Measurements from ENCODE around the gene SGMS1. TPM values are rescaled to one million over a fixed set of nuclear protein-coding genes. Genes with fewer than 3 reads are reported as not detected.

Gene SGMS1
- total RNA-seq, 2 donors from 2014 or later: 32.5 to 35.9 TPM

GRCh38 chr10:50393784-50394467 lies 229.8 kb downstream of the SGMS1 start:
- Histone ChIP-seq H3K27ac (no peak overlapping the region), H3K4me3 (no peak overlapping the region), H3K27me3 (no peaks in the 10 kb centered on the region), H3K4me1 (peaks cover 0 to 46% of the 10 kb centered on the region in 2 donors), H3K36me3 (no peaks in the 10 kb centered on the region), H3K9me3 (no peaks in the 10 kb centered on the region)
- DNase-seq (ENCODE audit: low spot score): no peak
- TF ChIP-seq, protein P1, sequence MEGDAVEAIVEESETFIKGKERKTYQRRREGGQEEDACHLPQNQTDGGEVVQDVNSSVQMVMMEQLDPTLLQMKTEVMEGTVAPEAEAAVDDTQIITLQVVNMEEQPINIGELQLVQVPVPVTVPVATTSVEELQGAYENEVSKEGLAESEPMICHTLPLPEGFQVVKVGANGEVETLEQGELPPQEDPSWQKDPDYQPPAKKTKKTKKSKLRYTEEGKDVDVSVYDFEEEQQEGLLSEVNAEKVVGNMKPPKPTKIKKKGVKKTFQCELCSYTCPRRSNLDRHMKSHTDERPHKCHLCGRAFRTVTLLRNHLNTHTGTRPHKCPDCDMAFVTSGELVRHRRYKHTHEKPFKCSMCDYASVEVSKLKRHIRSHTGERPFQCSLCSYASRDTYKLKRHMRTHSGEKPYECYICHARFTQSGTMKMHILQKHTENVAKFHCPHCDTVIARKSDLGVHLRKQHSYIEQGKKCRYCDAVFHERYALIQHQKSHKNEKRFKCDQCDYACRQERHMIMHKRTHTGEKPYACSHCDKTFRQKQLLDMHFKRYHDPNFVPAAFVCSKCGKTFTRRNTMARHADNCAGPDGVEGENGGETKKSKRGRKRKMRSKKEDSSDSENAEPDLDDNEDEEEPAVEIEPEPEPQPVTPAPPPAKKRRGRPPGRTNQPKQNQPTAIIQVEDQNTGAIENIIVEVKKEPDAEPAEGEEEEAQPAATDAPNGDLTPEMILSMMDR (IDR thresholded peaks at IDR 0.05): no peak

DNA sequence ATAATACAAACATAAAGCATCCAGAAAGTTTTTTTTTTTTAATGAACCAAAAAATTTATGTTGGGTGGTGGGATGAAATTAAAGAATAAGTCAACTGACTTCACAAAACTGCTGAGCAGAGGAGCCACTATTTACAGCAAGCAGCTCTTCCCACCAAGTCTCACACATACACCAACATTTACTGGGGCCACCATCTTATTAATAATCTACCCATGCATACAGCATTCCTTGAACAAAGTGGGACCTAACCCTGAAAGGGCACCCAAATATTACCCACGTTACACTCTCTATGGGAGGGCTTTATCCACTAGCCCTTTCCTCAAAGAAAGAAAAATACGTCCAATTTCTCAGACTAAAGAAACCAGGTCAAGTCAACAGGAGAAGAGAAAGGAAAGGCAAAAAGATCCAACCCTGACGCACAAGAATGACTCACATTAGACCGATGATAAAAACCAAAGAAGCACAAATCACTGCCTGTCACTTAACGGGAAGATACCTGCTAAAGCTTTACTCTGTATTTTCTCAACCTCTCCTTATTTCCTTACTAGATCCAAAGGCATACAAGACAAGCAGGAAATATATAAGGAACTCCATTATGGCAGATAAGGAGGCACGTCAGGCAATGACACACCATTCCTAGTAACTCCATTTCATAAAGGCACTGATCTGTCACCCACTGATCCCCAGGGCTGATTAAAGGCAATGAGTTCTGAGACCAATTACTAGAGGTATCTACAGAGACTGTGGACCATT lies 230.6 kb downstream of the SGMS1 start:
- TF ChIP-seq, protein P1 (IDR thresholded peaks at IDR 0.05): no peak
- H3K36me3 ChIP-seq: no peaks in the 10 kb centered on the region
- H3K4me3 ChIP-seq: no peak overlapping the region
- H3K27ac ChIP-seq: no peak overlapping the region
- no peaks in the 10 kb centered on the region for H3K27me3 ChIP-seq
- no peak for DNase-seq (ENCODE audit: low spot score)
- peaks cover 0 to 39% of the 10 kb centered on the region in 2 donors for H3K4me1 ChIP-seq
- no peaks in the 10 kb centered on the region for H3K9me3 ChIP-seq

GRCh38 chr10:50392426-50392825 lies 231.3 kb downstream of the SGMS1 start:
- Histone ChIP-seq H3K27me3 (no peaks in the 10 kb centered on the region), H3K9me3 (no peaks in the 10 kb centered on the region), H3K36me3 (no peaks in the 10 kb centered on the region), H3K4me1 (peaks cover 0 to 32% of the 10 kb centered on the region in 2 donors), H3K27ac (no peak overlapping the region), H3K4me3 (no peak overlapping the region)
- TF ChIP-seq, protein P1 (IDR thresholded peaks at IDR 0.05): no peak
- DNase-seq (ENCODE audit: low spot score): no peak

DNA sequence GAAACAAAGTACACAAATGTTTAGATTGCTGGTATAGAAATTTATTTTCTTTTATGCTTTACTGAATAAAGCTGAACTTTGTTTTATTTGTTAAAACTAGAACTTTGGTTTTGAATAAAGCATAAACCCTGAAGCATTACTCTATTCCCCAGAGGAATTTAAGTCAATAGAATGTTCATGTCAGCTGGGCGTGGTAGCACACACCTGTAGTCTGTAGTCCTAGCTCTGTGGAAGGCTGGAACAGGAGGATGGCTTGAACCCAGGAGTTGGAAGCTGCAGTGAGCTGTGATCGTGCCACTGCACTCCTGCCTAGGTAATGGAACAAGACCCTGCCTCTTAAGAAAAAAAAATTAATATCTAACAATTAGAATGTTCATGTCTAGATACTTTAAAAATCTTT lies 233.5 kb downstream of the SGMS1 start:
- DNase-seq (ENCODE audit: low spot score): no peak
- Histone ChIP-seq H3K27me3 (no peaks in the 10 kb centered on the region), H3K36me3 (no peaks in the 10 kb centered on the region), H3K4me3 (no peak overlapping the region), H3K9me3 (no peaks in the 10 kb centered on the region), H3K4me1 (peaks cover 0 to 24% of the 10 kb centered on the region in 2 donors), H3K27ac (no peak overlapping the region)
- TF ChIP-seq, protein P1 (IDR thresholded peaks at IDR 0.05): no peak

DNA sequence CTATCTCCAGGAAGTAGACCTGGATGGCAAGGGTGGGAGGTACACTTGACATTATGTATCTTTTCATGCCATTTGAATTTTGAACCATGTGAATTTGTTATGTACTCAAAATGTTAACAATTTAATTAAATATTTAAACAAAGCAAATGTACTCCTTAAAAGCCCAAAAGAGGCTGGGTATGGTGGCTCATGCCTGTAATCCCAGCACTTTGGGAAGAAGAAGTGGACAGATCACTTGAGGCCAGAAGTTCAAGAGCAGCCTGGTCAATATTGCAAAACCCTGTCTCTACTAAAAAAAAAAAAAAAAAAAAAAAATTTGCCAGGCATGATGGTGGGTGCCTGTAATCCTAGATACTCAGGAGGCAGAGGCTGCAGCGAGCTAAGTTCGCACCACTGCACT lies 235.6 kb downstream of the SGMS1 start:
- TF ChIP-seq, protein P1 (IDR thresholded peaks at IDR 0.05): no peak
- no peak overlapping the region for H3K4me3 ChIP-seq
- peaks cover 0 to 12% of the 10 kb centered on the region in 2 donors for H3K4me1 ChIP-seq
- no peak overlapping the region for H3K27ac ChIP-seq
- no peak for DNase-seq (ENCODE audit: low spot score)
- no peaks in the 10 kb centered on the region for H3K9me3 ChIP-seq
- no peaks in the 10 kb centered on the region for H3K27me3 ChIP-seq
- H3K36me3 ChIP-seq: no peaks in the 10 kb centered on the region

Measured in right atrium auricular region (tissue), 2 donors.